ENCODE results near the gene M1AP. TPM values are rescaled to one million over a fixed set of nuclear protein-coding genes. Genes with fewer than 3 reads are reported as not detected.
A peak's percentile ranks its signal among the peaks of the same experiment; 100 is the strongest.

The M1AP gene
- total and polyA plus RNA-seq, 9 of the 15 experiments (the other 6 are each of a cell fraction or from before 2014, with no cell fraction given) = 0.06 to 0.33 (median 0.11) TPM; not detected in 4

DNA sequence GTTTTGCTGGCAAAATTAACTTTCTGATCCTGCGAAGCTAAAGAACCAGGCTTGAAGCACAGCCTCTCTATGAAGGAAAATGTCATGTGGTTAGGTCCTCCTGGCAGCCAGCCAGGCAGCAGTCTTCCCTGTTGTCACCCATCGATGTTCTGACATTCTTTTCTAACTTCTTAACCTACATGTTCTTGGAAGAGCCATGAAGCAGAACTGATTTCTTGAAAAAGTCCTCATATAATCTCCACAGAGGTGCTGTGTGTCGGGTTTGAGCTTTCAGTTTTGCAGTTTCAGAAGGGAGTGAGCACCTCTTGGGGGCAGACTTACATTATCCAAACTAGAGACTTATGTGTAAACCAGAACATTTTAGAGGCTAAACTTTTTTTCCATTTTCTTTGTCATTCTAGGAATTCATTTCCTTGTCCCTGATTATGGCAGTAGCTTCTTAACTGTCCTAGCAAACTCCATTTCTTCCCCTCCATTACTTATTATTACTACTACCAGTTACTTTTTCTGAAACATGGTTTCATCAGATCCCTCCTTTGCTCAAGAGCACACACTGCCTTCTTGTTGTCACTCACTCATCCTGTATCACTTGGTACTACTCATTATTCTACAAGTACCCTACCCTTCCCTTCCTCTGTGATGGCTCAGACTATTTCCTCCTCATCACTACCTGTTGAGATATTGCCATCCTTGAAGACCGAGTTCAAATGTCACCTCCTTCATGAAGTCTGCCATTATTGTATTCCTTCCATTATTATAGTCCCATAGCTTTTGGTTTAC, 62.5 kb downstream of the M1AP start (continued):
- TF ChIP-seq, protein P1, sequence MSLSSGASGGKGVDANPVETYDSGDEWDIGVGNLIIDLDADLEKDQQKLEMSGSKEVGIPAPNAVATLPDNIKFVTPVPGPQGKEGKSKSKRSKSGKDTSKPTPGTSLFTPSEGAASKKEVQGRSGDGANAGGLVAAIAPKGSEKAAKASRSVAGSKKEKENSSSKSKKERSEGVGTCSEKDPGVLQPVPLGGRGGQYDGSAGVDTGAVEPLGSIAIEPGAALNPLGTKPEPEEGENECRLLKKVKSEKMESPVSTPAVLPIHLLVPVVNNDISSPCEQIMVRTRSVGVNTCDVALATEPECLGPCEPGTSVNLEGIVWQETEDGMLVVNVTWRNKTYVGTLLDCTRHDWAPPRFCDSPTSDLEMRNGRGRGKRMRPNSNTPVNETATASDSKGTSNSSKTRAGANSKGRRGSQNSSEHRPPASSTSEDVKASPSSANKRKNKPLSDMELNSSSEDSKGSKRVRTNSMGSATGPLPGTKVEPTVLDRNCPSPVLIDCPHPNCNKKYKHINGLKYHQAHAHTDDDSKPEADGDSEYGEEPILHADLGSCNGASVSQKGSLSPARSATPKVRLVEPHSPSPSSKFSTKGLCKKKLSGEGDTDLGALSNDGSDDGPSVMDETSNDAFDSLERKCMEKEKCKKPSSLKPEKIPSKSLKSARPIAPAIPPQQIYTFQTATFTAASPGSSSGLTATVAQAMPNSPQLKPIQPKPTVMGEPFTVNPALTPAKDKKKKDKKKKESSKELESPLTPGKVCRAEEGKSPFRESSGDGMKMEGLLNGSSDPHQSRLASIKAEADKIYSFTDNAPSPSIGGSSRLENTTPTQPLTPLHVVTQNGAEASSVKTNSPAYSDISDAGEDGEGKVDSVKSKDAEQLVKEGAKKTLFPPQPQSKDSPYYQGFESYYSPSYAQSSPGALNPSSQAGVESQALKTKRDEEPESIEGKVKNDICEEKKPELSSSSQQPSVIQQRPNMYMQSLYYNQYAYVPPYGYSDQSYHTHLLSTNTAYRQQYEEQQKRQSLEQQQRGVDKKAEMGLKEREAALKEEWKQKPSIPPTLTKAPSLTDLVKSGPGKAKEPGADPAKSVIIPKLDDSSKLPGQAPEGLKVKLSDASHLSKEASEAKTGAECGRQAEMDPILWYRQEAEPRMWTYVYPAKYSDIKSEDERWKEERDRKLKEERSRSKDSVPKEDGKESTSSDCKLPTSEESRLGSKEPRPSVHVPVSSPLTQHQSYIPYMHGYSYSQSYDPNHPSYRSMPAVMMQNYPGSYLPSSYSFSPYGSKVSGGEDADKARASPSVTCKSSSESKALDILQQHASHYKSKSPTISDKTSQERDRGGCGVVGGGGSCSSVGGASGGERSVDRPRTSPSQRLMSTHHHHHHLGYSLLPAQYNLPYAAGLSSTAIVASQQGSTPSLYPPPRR (CRISPR knock-in tag; IDR thresholded peaks at IDR 0.05; ENCODE audit: borderline replicate concordance) = no peak
- TF ChIP-seq JUN (IDR thresholded peaks at IDR 0.05; ENCODE audit: borderline replicate concordance, low read depth, low read length) (no peak), JUN (CRISPR knock-in tag; IDR thresholded peaks at IDR 0.05; ENCODE audit: borderline replicate concordance) (no peak), ASH1L (IDR thresholded peaks at IDR 0.05; ENCODE audit: borderline replicate concordance, low read depth, partially characterized antibody) (no peak), MAFG (tag; conservative IDR thresholded peaks at IDR 0.05) (no peak), HNRNPUL1 (IDR thresholded peaks at IDR 0.05; ENCODE audit: low read length) (no peak), KLF10 (CRISPR knock-in tag; IDR thresholded peaks at IDR 0.05) (no peak), SREBF1 (IDR thresholded peaks at IDR 0.05; ENCODE audit: borderline replicate concordance, low read depth, low read length) (no peak), ZZZ3 (IDR thresholded peaks at IDR 0.05) (no peak), TCF7 (IDR thresholded peaks at IDR 0.05; ENCODE audit: borderline replicate concordance) (no peak), NONO (IDR thresholded peaks at IDR 0.05; ENCODE audit: low read depth in 2 of 2, low read length in 1 of 2) (no peak), ZNF354B (CRISPR knock-in tag; IDR thresholded peaks at IDR 0.05) (no peak), SMARCB1 (IDR thresholded peaks at IDR 0.05; ENCODE audit: insufficient read length, low read depth) (no peak), YBX1 (IDR thresholded peaks at IDR 0.05) (no peak), SMARCA4 (IDR thresholded peaks at IDR 0.05) (peak; percentile 63; the same call in 1 of the 2 replicates)
- TF ChIP-seq, protein P2, sequence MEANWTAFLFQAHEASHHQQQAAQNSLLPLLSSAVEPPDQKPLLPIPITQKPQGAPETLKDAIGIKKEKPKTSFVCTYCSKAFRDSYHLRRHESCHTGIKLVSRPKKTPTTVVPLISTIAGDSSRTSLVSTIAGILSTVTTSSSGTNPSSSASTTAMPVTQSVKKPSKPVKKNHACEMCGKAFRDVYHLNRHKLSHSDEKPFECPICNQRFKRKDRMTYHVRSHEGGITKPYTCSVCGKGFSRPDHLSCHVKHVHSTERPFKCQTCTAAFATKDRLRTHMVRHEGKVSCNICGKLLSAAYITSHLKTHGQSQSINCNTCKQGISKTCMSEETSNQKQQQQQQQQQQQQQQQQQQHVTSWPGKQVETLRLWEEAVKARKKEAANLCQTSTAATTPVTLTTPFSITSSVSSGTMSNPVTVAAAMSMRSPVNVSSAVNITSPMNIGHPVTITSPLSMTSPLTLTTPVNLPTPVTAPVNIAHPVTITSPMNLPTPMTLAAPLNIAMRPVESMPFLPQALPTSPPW (CRISPR knock-in tag; IDR thresholded peaks at IDR 0.05) = no peak
- TF ChIP-seq, protein P3, sequence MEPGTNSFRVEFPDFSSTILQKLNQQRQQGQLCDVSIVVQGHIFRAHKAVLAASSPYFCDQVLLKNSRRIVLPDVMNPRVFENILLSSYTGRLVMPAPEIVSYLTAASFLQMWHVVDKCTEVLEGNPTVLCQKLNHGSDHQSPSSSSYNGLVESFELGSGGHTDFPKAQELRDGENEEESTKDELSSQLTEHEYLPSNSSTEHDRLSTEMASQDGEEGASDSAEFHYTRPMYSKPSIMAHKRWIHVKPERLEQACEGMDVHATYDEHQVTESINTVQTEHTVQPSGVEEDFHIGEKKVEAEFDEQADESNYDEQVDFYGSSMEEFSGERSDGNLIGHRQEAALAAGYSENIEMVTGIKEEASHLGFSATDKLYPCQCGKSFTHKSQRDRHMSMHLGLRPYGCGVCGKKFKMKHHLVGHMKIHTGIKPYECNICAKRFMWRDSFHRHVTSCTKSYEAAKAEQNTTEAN (CRISPR knock-in tag; IDR thresholded peaks at IDR 0.05) = no peak
- TF ChIP-seq, protein P4, sequence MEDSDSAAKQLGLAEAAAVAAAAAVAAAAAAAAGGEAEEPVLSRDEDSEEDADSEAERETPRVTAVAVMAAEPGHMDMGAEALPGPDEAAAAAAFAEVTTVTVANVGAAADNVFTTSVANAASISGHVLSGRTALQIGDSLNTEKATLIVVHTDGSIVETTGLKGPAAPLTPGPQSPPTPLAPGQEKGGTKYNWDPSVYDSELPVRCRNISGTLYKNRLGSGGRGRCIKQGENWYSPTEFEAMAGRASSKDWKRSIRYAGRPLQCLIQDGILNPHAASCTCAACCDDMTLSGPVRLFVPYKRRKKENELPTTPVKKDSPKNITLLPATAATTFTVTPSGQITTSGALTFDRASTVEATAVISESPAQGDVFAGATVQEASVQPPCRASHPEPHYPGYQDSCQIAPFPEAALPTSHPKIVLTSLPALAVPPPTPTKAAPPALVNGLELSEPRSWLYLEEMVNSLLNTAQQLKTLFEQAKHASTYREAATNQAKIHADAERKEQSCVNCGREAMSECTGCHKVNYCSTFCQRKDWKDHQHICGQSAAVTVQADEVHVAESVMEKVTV (CRISPR knock-in tag; IDR thresholded peaks at IDR 0.05) = no peak
- TF ChIP-seq, protein P5, sequence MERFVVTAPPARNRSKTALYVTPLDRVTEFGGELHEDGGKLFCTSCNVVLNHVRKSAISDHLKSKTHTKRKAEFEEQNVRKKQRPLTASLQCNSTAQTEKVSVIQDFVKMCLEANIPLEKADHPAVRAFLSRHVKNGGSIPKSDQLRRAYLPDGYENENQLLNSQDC (CRISPR knock-in tag; IDR thresholded peaks at IDR 0.05) = no peak
